ENCODE results near the gene MID1. TPM values are rescaled to one million over a fixed set of nuclear protein-coding genes. Genes with fewer than 3 reads are reported as not detected.

The MID1 gene
- total RNA-seq, 1 donor from 2014 or later, result 3.4 TPM

GRCh38 chrX:10414156-10414824 is 206.1 kb downstream of the MID1 start:
- Histone ChIP-seq H3K4me3 (ENCODE audit: low read depth, low read length) (no peak overlapping the region), H3K36me3 (ENCODE audit: control insufficient read depth, insufficient read depth, low read length) (no peaks in the 10 kb centered on the region), H3K27me3 (ENCODE audit: control insufficient read depth, insufficient read depth, low read length) (no peaks in the 10 kb centered on the region)
- no peak for TF ChIP-seq CTCF (IDR thresholded peaks at IDR 0.05; ENCODE audit: insufficient read depth, low read length, severe bottlenecking)
- DNase-seq (ENCODE audit: low read depth) (no peak), FAIRE-seq (no peak)

GRCh38 chrX:10404436-10404835 is 215.9 kb downstream of the MID1 start:
- FAIRE-seq, result no peak
- DNase-seq (ENCODE audit: low read depth), result no peak
- no peak for TF ChIP-seq CTCF (IDR thresholded peaks at IDR 0.05; ENCODE audit: insufficient read depth, low read length, severe bottlenecking)
- Histone ChIP-seq H3K4me3 (ENCODE audit: low read depth, low read length) (no peak overlapping the region), H3K27me3 (ENCODE audit: control insufficient read depth, insufficient read depth, low read length) (no peaks in the 10 kb centered on the region), H3K36me3 (ENCODE audit: control insufficient read depth, insufficient read depth, low read length) (no peaks in the 10 kb centered on the region)

GRCh38 chrX:10401239-10401638 is 219.1 kb downstream of the MID1 start:
- H3K4me3 ChIP-seq (ENCODE audit: low read depth, low read length), result no peak overlapping the region
- no peak for FAIRE-seq
- TF ChIP-seq CTCF (IDR thresholded peaks at IDR 0.05; ENCODE audit: insufficient read depth, low read length, severe bottlenecking), result no peak
- peak; percentile 32 for DNase-seq (ENCODE audit: low read depth)
- H3K36me3 ChIP-seq (ENCODE audit: control insufficient read depth, insufficient read depth, low read length), result no peaks in the 10 kb centered on the region
- H3K27me3 ChIP-seq (ENCODE audit: control insufficient read depth, insufficient read depth, low read length), result no peaks in the 10 kb centered on the region

- no peaks in the 10 kb centered on the region for H3K27me3 ChIP-seq (ENCODE audit: control insufficient read depth, insufficient read depth, low read length)
- H3K36me3 ChIP-seq (ENCODE audit: control insufficient read depth, insufficient read depth, low read length), result no peaks in the 10 kb centered on the region
- no peak for TF ChIP-seq CTCF (IDR thresholded peaks at IDR 0.05; ENCODE audit: insufficient read depth, low read length, severe bottlenecking)
- H3K4me3 ChIP-seq (ENCODE audit: low read depth, low read length), result no peak overlapping the region
- DNase-seq (ENCODE audit: low read depth) (no peak), FAIRE-seq (no peak)
These were observed 221.2 kb downstream of the MID1 start for GRCh38 chrX:10399043-10399741.

GRCh38 chrX:10398215-10398614 is 222.2 kb downstream of the MID1 start:
- H3K36me3 ChIP-seq (ENCODE audit: control insufficient read depth, insufficient read depth, low read length), result no peaks in the 10 kb centered on the region
- FAIRE-seq (no peak), DNase-seq (ENCODE audit: low read depth) (no peak)
- H3K4me3 ChIP-seq (ENCODE audit: low read depth, low read length), result no peak overlapping the region
- no peaks in the 10 kb centered on the region for H3K27me3 ChIP-seq (ENCODE audit: control insufficient read depth, insufficient read depth, low read length)
- TF ChIP-seq CTCF (IDR thresholded peaks at IDR 0.05; ENCODE audit: insufficient read depth, low read length, severe bottlenecking), result no peak
